ENCODE data around the gene RYR2.

GRCh38 chr1:237763751-237764150, 721.8 kb downstream of the RYR2 start:
- TF ChIP-seq ZFP30 (CRISPR knock-in tag; IDR thresholded peaks at IDR 0.05) = no peak
- no peak for TF ChIP-seq ARNTL (CRISPR knock-in tag; IDR thresholded peaks at IDR 0.05; ENCODE audit: borderline replicate concordance, low read depth)
- TF ChIP-seq, protein P1, sequence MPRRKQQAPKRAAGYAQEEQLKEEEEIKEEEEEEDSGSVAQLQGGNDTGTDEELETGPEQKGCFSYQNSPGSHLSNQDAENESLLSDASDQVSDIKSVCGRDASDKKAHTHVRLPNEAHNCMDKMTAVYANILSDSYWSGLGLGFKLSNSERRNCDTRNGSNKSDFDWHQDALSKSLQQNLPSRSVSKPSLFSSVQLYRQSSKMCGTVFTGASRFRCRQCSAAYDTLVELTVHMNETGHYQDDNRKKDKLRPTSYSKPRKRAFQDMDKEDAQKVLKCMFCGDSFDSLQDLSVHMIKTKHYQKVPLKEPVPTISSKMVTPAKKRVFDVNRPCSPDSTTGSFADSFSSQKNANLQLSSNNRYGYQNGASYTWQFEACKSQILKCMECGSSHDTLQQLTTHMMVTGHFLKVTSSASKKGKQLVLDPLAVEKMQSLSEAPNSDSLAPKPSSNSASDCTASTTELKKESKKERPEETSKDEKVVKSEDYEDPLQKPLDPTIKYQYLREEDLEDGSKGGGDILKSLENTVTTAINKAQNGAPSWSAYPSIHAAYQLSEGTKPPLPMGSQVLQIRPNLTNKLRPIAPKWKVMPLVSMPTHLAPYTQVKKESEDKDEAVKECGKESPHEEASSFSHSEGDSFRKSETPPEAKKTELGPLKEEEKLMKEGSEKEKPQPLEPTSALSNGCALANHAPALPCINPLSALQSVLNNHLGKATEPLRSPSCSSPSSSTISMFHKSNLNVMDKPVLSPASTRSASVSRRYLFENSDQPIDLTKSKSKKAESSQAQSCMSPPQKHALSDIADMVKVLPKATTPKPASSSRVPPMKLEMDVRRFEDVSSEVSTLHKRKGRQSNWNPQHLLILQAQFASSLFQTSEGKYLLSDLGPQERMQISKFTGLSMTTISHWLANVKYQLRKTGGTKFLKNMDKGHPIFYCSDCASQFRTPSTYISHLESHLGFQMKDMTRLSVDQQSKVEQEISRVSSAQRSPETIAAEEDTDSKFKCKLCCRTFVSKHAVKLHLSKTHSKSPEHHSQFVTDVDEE (CRISPR knock-in tag; IDR thresholded peaks at IDR 0.05) = no peak
